ENCODE results near the gene WDR11. TPM values are rescaled to one million over a fixed set of nuclear protein-coding genes. Genes with fewer than 3 reads are reported as not detected.

Gene WDR11
- total RNA-seq, 1 donor, result 87.2 TPM

GRCh38 chr10:120854388-120854787 lies 3.2 kb downstream of the WDR11 start:
- DNase-seq (ENCODE audit: insufficient read length, low spot score, missing footprints), result no peak
- Histone ChIP-seq H3K4me1 (ENCODE audit: insufficient read depth, low read length) (peaks cover 7% of the 10 kb centered on the region), H3K79me2 (ENCODE audit: insufficient read depth, low read length) (peaks cover 68% of the 10 kb centered on the region), H2AFZ (ENCODE audit: low read length) (no peak overlapping the region), H3K4me3 (ENCODE audit: insufficient read depth, low read length) (no peak overlapping the region), H4K20me1 (ENCODE audit: insufficient read depth, low read length) (peaks cover 5% of the 10 kb centered on the region), H3K9me3 (ENCODE audit: low read depth, low read length) (no peaks in the 10 kb centered on the region), H3K27ac (ENCODE audit: low read depth, low read length) (no peak overlapping the region), H3K27me3 (ENCODE audit: insufficient read depth, low read length) (no peaks in the 10 kb centered on the region), H3K36me3 (ENCODE audit: insufficient read depth, low read length) (peaks cover 16% of the 10 kb centered on the region), H3K4me2 (ENCODE audit: insufficient read depth, low read length) (no peak overlapping the region)
- TF ChIP-seq CTCF (IDR thresholded peaks at IDR 0.05; ENCODE audit: extremely low read depth, low read depth, low read length), result no peak

- H3K27me3 ChIP-seq (ENCODE audit: insufficient read depth, low read length), result no peaks in the 10 kb centered on the region
- H3K4me3 ChIP-seq (ENCODE audit: insufficient read depth, low read length), result no peak overlapping the region
- H3K27ac ChIP-seq (ENCODE audit: low read depth, low read length), result no peak overlapping the region
- DNase-seq (ENCODE audit: insufficient read length, low spot score, missing footprints), result no peak
- H3K36me3 ChIP-seq (ENCODE audit: insufficient read depth, low read length), result peaks cover 48% of the 10 kb centered on the region
- H3K4me1 ChIP-seq (ENCODE audit: insufficient read depth, low read length), result no peaks in the 10 kb centered on the region
- TF ChIP-seq CTCF (IDR thresholded peaks at IDR 0.05; ENCODE audit: extremely low read depth, low read depth, low read length), result no peak
- no peak overlapping the region for H2AFZ ChIP-seq (ENCODE audit: low read length)
- no peak overlapping the region for H3K4me2 ChIP-seq (ENCODE audit: insufficient read depth, low read length)
- H3K79me2 ChIP-seq (ENCODE audit: insufficient read depth, low read length), result peaks cover 28% of the 10 kb centered on the region
- no peaks in the 10 kb centered on the region for H3K9me3 ChIP-seq (ENCODE audit: low read depth, low read length)
- H4K20me1 ChIP-seq (ENCODE audit: insufficient read depth, low read length), result peaks cover 2% of the 10 kb centered on the region
These were observed 10.2 kb downstream of the WDR11 start for GRCh38 chr10:120861178-120861855.

- no peaks in the 10 kb centered on the region for H4K20me1 ChIP-seq (ENCODE audit: insufficient read depth, low read length)
- H3K9me3 ChIP-seq (ENCODE audit: low read depth, low read length), result no peaks in the 10 kb centered on the region
- H3K4me3 ChIP-seq (ENCODE audit: insufficient read depth, low read length), result no peak overlapping the region
- H3K4me1 ChIP-seq (ENCODE audit: insufficient read depth, low read length), result no peaks in the 10 kb centered on the region
- H2AFZ ChIP-seq (ENCODE audit: low read length), result no peak overlapping the region
- H3K79me2 ChIP-seq (ENCODE audit: insufficient read depth, low read length), result no peaks in the 10 kb centered on the region
- no peak for TF ChIP-seq CTCF (IDR thresholded peaks at IDR 0.05; ENCODE audit: extremely low read depth, low read depth, low read length)
- no peak overlapping the region for H3K4me2 ChIP-seq (ENCODE audit: insufficient read depth, low read length)
- H3K36me3 ChIP-seq (ENCODE audit: insufficient read depth, low read length), result peaks cover 36% of the 10 kb centered on the region
- DNase-seq (ENCODE audit: insufficient read length, low spot score, missing footprints), result no peak
- no peaks in the 10 kb centered on the region for H3K27me3 ChIP-seq (ENCODE audit: insufficient read depth, low read length)
- no peak overlapping the region for H3K27ac ChIP-seq (ENCODE audit: low read depth, low read length)
These were observed 22.6 kb downstream of the WDR11 start for GRCh38 chr10:120873741-120874140.

- no peaks in the 10 kb centered on the region for H3K79me2 ChIP-seq (ENCODE audit: insufficient read depth, low read length)
- DNase-seq (ENCODE audit: insufficient read length, low spot score, missing footprints), result no peak
These were observed 31.9 kb downstream of the WDR11 start for GRCh38 chr10:120883071-120883470.

More at GRCh38 chr10:120883071-120883470, 31.9 kb downstream of the WDR11 start:
- H4K20me1 ChIP-seq (ENCODE audit: insufficient read depth, low read length), result no peaks in the 10 kb centered on the region
- no peak overlapping the region for H3K4me3 ChIP-seq (ENCODE audit: insufficient read depth, low read length)
- H3K9me3 ChIP-seq (ENCODE audit: low read depth, low read length), result no peaks in the 10 kb centered on the region
- H3K27me3 ChIP-seq (ENCODE audit: insufficient read depth, low read length), result no peaks in the 10 kb centered on the region
- H3K27ac ChIP-seq (ENCODE audit: low read depth, low read length), result no peak overlapping the region
- H2AFZ ChIP-seq (ENCODE audit: low read length), result no peak overlapping the region
- H3K4me1 ChIP-seq (ENCODE audit: insufficient read depth, low read length), result no peaks in the 10 kb centered on the region
- H3K36me3 ChIP-seq (ENCODE audit: insufficient read depth, low read length), result peaks cover 25% of the 10 kb centered on the region
- TF ChIP-seq CTCF (IDR thresholded peaks at IDR 0.05; ENCODE audit: extremely low read depth, low read depth, low read length), result no peak
- H3K4me2 ChIP-seq (ENCODE audit: insufficient read depth, low read length), result no peak overlapping the region

Data from osteoblast (primary cell).